ENCODE measurements around the gene CSNK1E. TPM values are rescaled to one million over a fixed set of nuclear protein-coding genes. Genes with fewer than 3 reads are reported as not detected.

CSNK1E gene
- polyA plus RNA-seq, 12 donors = 94.4 to 928 (median 116) TPM

DNA sequence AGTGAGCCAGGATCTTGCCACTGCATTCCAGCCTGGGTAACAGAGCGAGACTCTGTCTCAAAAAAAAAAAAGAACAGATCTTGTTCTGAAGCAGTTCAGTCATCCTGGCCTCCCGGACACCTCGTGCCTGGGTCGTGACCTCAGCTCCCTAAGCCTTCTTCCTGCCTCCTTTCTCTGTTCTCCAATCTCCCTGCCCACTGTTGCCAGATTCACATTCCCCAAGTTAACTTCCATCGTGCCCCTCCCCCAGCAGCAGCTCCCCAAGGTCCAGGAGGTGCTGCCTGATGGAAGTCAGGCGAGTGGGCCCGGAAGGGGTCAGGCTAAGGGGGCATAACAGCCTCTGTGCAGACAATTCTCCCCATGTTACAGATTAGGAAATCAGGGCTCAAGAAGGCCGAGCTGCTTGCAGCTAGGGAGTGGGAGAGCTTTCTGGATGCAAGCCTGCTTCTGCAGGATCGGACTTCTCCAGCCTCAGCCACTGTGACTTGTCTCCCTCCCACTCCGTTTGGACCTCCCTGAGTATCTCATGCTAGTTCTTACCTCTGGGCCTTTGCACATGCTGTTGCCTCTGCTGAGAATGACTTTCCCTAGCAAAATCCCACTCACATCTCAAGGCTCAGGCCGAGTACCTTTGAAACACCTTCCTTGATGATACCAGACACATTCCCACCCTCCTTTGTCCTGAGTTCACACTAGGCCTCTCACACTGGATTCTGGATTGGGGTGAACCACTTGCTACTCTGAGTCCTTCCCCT, 30.1 kb downstream of the CSNK1E start:
- DNase-seq = no peak

- DNase-seq = no peak
These were observed 32.2 kb downstream of the CSNK1E start for GRCh38 chr22:38285018-38285417.

DNA sequence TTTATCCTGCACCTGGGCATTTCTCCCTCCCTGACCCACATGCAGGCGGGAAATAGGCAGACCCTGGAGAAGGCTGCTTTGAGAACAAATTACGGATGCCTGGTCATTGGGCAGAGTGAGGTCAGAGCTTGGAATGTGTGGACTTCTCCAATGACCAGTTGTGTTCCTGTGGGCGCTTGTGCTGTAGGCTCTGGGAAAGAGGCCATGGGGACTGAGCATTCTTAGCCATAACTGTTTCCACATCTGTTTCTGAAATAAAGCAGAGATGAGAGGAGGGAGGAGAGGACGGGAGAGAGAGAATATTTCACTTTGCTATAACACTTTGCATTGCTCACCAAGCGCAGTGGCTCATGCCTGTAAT, 33.2 kb downstream of the CSNK1E start:
- peak; percentile 69 for DNase-seq

DNA sequence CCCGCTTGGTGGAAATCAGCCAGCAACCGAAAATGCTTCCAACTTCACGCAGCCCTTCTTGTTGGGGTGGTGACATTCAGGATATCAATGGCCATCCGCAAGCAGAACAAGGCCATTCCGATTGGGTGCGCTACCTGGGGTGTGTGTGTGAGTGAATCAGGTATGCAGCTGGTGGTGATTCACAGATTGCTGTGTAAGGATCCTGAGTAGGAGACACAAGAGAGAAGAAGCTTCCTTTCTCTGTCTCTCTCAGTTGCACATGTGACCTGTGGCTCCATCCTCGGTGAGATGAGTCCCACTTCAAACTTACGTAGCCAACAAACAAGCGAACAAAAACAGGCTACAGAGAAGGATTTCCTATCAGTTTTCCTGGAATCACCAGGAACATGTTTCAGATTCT, 34.8 kb downstream of the CSNK1E start:
- no peak for DNase-seq

DNA sequence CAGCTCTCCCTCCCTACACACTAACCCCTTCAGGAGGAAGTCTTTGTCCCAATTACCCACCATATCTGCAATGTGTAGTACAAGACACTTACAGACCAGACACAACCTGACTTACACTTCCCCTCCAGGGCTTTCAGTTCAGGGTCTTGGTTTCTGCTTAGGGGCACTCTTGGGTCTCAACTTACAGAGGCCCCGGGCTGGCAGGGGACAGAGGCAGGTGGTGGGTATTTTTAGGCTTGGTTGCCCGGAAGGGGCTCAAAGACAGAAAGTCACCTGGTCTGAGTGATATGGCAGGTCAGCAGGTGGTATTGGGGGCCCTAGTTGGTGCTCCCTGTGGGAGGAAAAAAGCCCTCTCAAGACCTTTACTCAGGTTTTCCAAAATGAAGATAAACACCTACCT, 41.1 kb downstream of the CSNK1E start:
- no peak for DNase-seq

DNA sequence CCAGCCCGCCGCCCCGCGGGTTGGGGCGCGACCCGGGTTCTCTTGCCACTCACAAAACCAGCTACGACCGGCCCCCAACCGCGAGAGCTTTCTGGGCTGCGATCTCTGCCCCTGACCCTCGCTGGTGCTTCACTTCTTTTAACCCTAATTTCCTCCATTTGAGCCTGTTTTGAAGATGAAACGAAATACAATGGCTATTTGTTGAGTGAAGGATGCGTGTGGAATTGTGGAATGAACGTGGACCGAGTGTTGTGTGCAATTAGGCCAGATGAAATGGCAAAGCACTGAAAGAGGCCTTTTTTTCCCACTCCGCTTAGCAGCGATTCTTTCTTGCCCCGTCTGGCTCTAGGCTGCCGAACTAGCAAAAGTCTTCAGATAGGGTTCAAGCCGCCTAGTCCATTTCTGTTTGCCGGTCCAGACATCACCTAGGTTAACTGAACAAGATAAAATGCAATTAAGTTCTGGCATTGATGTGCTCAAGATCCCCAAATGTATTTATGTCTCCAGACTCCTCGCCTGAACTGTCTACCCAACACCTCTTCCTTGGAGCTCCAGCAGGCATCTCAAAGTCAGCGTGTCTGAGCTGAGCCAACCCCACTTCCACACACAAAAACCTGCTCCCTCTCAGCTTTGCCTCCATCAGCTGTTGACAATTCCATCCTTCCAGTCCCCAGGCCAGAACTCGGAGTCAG, 44.0 kb downstream of the CSNK1E start:
- DNase-seq = no peak

DNA sequence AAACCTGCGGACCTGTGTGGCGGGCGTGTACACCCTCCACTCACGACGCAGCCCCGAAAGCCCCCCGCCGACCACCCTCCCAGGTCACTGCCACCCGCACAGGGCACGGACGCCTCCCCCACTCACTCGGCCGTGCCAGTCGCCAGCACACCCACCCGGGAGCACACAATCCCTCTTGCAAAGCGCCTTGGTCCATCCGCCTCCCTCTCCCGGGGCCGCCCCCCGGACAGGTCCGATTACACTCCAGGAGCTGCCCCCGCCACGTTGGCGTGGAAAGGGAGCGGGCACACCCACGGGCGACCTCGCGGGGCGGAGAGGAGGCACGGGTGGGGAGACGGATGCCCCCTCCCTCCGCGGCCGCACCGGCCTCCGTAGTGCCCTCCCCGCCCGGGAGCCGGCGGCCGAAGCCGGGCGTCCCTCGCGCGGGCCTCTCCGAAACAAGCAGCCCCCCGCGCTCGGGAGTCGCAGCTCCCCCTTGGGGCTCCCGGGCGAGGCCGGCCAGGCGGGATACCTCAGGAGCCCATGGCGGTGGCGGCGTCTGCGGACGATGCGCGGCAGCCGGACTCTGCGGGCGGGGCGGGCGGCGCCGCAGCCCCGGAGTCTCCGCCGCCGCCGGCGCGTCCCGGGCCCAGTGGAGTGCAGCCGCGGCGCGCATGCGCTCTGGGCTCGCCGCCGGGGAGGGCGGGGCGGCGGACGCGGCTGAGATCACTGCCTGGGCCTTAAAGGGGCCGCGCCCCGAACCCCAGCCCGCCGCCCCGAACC, 44.7 kb downstream of the CSNK1E start, which contains the start of gene TMEM184B:
TSS of gene TMEM184B (minus strand) at position 638 of the 762 bp plus-strand sequence. CDS start 25,049 bp downstream, outside the sequence.
- DNase-seq = peak; percentile 82

- no peak for DNase-seq
These were observed 45.3 kb downstream of the CSNK1E start for GRCh38 chr22:38271927-38272372.

DNA sequence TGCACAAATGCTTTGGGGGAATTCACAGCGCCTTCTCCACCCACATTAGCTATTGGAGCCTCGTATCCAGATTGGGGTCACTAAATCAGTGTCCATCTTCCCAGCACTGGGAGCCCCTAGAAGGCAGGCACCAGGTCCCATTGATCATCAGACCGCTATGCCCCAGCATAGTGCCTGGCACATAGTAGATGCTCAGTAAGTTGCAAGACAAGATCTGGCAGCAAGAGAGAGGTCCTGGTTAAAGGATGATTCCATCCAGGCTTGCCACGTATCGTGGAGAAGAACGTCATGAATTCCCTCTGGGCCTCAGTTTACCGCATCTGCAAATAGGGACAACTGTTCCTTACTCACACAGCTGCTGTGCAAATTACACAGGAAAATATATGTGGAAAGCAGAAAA, 46.1 kb downstream of the CSNK1E start:
- DNase-seq = no peak

DNA sequence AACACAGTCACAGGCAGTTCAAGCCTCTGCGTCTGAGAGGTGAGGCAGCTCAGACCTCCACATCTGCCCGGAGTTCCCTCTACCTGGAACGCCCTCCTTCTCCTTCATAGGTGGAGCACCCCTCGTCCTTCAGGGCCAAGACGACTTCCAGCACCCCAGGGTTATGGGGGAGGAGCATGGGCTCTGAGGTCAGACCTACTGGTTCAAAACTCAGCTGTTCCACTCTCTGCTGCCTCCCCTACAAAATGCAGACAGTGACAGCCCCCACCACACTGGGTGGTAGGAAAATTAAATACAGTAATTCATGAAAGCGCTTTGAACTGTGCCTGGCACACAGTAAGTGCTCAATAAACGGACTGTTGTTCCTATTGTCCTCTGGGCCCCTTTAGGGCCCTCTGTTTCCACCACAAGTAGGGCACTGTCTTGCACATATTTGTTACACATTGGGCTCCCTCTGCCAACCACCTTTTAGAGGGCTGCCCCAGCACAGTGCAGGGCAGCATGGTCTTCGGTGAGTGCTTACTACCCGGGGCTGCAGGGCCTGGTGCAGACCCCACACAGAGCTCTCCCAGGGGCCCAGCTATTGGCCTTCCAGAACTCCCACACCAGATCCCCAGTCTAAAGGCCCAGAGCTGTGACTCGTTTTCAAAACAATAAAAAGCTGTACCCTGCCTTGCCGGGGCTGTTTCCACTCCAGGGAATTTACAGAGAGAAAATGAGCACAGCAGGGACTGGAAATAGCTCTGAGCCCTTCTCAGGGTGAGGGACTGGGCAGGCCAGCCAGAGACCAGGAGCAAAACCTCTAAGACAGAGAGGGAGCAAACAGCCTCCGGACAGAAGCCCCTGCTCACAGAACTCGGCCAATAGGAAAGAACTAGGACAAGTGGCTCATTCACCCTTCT, 46.9 kb downstream of the CSNK1E start:
- no peak for DNase-seq

DNA sequence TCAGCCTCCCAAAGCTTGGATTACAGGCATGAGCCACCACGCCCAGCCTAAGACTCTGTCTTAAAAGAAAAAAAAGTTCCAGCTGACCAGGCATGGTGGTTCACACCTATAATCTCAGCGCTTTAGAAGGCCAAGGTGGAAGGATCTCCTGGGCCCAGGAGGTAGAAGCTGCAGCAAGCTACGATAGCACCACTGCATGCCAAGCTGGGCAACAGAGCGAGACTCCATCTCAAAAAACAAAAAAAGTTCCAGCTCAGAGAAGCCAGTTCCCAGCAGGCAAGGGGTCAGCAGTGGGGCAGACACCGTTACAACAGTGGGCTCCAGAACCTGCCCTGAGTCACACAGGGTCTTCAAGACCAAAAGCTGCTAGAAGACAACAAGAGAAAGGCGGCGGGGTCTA, 47.8 kb downstream of the CSNK1E start:
- no peak for DNase-seq

DNA sequence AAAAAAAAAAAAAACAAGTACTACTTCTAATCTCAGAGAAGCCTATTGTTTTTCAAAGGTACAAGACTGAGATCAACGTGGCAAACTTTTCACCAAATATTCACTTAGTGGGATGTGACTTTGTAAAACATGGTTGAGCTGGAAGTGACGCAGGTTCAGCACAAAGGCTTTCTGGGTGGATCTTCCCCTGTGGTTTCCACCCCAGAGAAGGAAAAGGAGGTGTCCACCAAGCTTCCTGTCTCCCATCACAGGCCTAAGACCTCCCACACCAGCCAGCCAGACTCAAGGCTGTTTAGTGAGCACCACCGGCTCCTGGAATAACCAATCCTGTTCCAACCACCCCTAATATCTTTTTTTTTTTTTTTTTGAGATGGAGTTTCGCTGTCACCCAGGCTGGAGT, 50.1 kb downstream of the CSNK1E start:
- no peak for DNase-seq

DNA sequence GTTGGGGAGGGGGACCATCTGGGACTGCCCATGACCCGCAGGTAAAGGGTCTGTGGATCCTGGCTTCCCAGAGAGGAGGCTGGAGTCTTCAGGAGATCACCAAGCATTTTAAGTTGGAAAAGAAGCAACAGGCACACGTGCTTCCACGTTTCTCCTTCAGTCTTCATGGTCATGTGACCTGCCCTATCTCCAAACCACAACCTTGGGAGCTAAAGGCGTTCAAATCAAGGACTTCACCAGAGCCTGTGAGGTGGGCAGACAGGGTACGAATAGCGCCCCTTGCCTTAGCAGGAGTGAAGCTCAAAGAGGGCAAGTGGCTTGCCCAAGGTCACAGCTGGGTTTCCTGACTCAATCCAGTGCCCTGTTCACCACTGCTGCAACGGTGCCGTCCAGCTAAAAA, 51.1 kb downstream of the CSNK1E start:
- DNase-seq = no peak

GRCh38 chr22:38264322-38264843, 52.9 kb downstream of the CSNK1E start:
- no peak for DNase-seq

GRCh38 chr22:38262051-38262795, 55.0 kb downstream of the CSNK1E start:
- DNase-seq = no peak

DNA sequence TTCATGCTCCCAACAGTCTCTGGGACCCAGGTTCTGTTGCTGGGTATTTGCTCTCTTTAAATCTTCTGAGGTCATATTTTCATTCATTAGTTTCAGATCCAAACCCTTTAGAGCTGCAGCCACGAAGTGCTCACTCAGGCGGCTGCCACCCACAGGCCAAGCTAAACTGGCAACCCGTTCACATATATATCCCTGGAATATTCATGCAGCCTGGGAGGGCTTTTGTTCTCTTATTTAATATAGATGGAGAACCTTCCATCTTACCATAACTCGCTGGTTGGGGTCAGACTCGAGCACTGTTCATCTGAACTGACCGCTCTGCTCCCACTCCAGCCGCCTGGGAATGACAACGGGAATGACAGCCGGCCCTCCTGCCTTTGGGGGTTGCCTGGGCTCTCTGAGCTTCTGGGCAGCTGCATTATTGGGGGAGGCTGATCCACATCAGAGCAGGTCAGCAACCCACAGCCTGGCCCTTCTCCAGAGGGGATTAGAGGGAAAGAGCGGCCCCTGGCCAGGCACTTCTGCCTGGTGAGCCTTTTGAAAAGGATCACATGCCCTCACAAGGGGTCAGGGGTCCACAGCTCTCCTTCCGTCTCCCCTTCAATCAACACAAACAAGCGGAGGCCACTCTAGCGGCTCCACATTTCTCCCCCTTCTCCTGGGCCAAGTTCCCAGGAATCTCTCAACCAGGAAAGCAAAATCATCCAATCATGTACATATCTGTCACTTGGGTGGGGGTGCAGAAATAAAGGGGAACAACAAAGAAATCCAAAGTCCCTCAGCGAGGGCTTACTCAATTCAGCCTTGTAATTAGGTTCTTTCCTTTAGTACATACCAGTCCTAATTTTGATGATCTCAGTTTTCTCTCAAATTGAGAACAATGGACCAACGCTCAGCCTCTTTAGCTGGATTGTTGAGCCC, 56.2 kb downstream of the CSNK1E start:
- DNase-seq = no peak

DNA sequence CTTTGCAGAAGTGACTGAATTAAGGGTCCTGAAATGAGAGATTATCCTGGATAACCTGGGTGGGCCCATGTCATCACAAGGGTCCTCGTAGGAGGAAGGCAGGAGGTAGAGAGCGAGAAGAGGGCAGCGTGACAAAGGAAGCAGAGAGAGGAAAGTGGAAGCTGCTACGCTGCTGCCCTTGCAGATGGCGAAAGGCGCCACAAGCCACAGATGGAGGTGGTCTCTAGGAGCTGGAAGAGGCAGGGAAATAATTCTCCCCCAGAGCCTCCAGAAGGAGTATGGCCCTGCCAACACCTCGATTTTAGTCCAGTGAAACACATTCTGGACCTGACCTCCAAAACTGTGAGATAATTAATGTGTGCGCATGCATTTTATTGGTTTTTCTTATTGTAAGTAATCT, 57.9 kb downstream of the CSNK1E start:
- DNase-seq = no peak

DNA sequence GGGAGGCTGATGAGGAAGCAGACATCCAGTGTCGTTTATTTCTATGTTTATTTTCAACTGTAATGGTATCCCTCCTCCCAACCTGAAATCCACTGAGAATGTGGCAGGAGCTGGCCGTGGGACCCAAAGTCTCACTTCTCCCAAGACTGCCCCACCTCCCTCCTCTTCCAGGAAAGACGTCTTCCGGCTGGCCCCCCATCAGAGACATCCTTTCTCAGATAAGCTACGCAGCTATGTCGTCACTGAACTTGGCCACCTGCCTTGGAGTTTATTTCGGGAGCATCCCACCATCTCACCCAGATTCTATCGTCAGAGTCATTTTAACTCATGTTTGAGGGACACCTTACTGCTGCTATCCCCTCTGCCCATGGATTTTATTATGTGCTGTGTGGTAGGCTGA, 58.3 kb downstream of the CSNK1E start:
- DNase-seq = no peak

- no peak for DNase-seq
These were observed 59.5 kb downstream of the CSNK1E start for GRCh38 chr22:38257650-38258250.
